Kidney (tissue), 14 donors: ENCODE results near the gene QRICH1. TPM values are rescaled to one million over a fixed set of nuclear protein-coding genes. Genes with fewer than 3 reads are reported as not detected.

Source experiments
- DNase-seq, 5 donors: peaks; one replicate each; pipeline ENCODE4 v3.0.0-alpha.2; 2013 to 2020
- FAIRE-seq: peaks from 2 replicates; lab custom pipeline; 2012; peaks lifted over from hg19 to GRCh38; lab: Jason Lieb, UNC
- H3K27ac ChIP-seq, 2 donors: one replicate each; pipeline ENCODE4 v1.7.0; 2013; ENCODE audit warnings: low read depth in 2 of 2, low read length in 2 of 2, inconsistent platforms in 1 of 2
- H3K27me3 ChIP-seq: one replicate; pipeline ENCODE4 v1.7.1; 2013; ENCODE audit warnings: low read length, inconsistent platforms; ENCODE audit not compliant: control insufficient read depth, insufficient read depth
- H3K36me3 ChIP-seq, 3 donors: one replicate each; pipeline versions ENCODE4 v1.7.0 to v1.7.1; 2013; ENCODE audit warnings: low read length in 3 of 3, control low read depth in 1 of 3, inconsistent platforms in 1 of 3; ENCODE audit not compliant: insufficient read depth in 3 of 3, control insufficient read depth in 2 of 3
- H3K4me1 ChIP-seq, 3 donors: one replicate each; pipeline versions ENCODE4 v1.7.0 to v1.7.1; 2013; ENCODE audit warnings: low read length in 3 of 3, inconsistent platforms in 1 of 3, low read depth in 1 of 3; ENCODE audit not compliant: control insufficient read depth in 2 of 3, insufficient read depth in 2 of 3
- H3K4me3 ChIP-seq, 3 donors: one replicate each; pipeline versions ENCODE4 v1.7.0 to v1.8.1; 2013; ENCODE audit warnings: low read length in 3 of 3, control low read depth in 1 of 3, inconsistent platforms in 1 of 3
- H3K9ac ChIP-seq, 3 donors: one replicate each; pipeline versions ENCODE4 v1.7.0 to v1.7.1; 2013; ENCODE audit warnings: low read length in 3 of 3, control low read depth in 1 of 3, inconsistent platforms in 1 of 3
- H3K9me3 ChIP-seq, 3 donors: one replicate each; pipeline versions ENCODE4 v1.7.0 to v1.7.1; 2013; ENCODE audit warnings: low read length in 3 of 3, control low read depth in 1 of 3, inconsistent platforms in 1 of 3; ENCODE audit not compliant: control insufficient read depth in 2 of 3, insufficient read depth in 1 of 3
- intact Hi-C: fragments of 100-400 bp; cut with DNase I; formaldehyde crosslinking; loops from one replicate; pipeline ENCODE4 v1.11.1; 2022
- polyA plus RNA-seq: library from polyadenylated mRNA; stranded (reverse); fragments of 350-450 nt; fragmentation: Illumina TruSeq; extraction: RNeasy Lipid Tissue Mini Kit (QIAGEN cat#74804); gene quantifications from one replicate; pipeline ENCODE4 v1.2.3, GENCODE V29; 2014; ENCODE audit warnings: low read depth, low replicate concordance; ENCODE audit not compliant: insufficient read depth
- total RNA-seq: library from RNA; stranded (reverse); fragmentation: NEBNext Ultra II Directional; extraction: Animal tissue kit (Norgen Biotek cat#: 25700); gene quantifications from one replicate; pipeline ENCODE4 v1.2.1, GENCODE V29; 2021
- TF ChIP-seq, protein P1 (sequence below): IDR thresholded peaks from 3 replicates; pipeline ENCODE4 v1.5.1; 2012; ENCODE audit warnings: mild to moderate bottlenecking, moderate library complexity, borderline replicate concordance; ENCODE audit not compliant: insufficient read depth; ENCODE audit errors: extremely low read depth
- donor health status: control.
- donor health status: control.
- donor health status: control.
- donor health status: control.
- donor health status: control.
- donor health status: DM: yes; HTN: yes; CAD: no.
- donor health status: Normal renal cell carcinoma (clear cell type).

Gene QRICH1
- total and polyA plus RNA-seq, 2 donors from 2014 or later: 23.0 to 92.1 TPM

DNA sequence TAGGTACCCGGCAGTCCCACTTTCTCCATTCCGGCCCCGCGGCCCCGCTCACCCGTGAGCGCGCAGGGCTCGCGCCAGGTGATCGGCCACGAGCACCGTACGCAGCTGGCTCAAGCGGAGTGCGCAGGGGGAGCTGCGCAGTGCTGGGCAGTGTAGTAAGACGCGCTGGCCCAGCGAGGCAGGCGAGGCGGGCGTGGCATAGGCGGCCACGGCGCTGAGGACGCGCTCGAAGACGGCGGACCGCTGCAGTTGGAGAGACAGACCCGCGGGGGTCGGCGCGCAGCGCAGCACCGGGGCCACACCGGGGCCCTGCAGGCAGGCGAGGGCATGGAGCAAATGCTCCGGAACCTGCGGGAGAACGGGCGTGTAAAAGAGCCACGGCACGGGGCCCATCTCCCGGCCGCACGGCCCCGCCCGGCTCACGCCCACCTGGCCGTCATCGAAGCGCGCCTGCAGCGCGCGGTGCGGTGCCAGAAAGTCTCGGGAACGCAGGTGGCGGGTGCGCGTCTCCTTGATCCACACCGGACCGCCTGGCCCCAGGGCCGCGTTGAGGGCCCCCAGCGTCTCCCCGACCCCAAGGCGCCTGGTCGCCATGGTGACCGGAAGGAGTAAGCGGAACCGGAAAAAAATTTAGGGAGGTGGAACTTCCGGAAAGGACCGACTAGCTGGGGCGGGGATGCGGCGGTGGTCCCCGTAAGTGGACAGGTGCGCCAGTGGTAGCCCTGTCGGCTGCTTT, 75.7 kb downstream of the QRICH1 start, which contains the start of gene DALRD3:
Gene DALRD3, minus strand, starts transcription at position 610 of the 736 bp plus-strand sequence. Its CDS starts 16 bp downstream, at position 594.
- no peaks in the 10 kb centered on the region for H3K9me3 ChIP-seq
- peak within 1 kb of the TSS; percentile 44 to 64 (median 63) for H3K9ac ChIP-seq
- FAIRE-seq (no peak), DNase-seq (peak; percentile 72 to 91 (median 85))
- H3K4me1 ChIP-seq: peaks cover 0 to 27% (median 7%) of the 10 kb centered on the region in 3 donors
- H3K36me3 ChIP-seq: peaks cover 1 to 23% (median 17%) of the 10 kb centered on the region in 3 donors
- intact Hi-C loops: no loop called here
- peak within 1 kb of the TSS; percentile 68 to 81 (median 78) for H3K4me3 ChIP-seq
- no peaks in the 10 kb centered on the region for H3K27me3 ChIP-seq
- TF ChIP-seq, protein P1, sequence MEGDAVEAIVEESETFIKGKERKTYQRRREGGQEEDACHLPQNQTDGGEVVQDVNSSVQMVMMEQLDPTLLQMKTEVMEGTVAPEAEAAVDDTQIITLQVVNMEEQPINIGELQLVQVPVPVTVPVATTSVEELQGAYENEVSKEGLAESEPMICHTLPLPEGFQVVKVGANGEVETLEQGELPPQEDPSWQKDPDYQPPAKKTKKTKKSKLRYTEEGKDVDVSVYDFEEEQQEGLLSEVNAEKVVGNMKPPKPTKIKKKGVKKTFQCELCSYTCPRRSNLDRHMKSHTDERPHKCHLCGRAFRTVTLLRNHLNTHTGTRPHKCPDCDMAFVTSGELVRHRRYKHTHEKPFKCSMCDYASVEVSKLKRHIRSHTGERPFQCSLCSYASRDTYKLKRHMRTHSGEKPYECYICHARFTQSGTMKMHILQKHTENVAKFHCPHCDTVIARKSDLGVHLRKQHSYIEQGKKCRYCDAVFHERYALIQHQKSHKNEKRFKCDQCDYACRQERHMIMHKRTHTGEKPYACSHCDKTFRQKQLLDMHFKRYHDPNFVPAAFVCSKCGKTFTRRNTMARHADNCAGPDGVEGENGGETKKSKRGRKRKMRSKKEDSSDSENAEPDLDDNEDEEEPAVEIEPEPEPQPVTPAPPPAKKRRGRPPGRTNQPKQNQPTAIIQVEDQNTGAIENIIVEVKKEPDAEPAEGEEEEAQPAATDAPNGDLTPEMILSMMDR: no peak
- H3K27ac ChIP-seq: peak within 1 kb of the TSS; percentile 57 to 63

DNA sequence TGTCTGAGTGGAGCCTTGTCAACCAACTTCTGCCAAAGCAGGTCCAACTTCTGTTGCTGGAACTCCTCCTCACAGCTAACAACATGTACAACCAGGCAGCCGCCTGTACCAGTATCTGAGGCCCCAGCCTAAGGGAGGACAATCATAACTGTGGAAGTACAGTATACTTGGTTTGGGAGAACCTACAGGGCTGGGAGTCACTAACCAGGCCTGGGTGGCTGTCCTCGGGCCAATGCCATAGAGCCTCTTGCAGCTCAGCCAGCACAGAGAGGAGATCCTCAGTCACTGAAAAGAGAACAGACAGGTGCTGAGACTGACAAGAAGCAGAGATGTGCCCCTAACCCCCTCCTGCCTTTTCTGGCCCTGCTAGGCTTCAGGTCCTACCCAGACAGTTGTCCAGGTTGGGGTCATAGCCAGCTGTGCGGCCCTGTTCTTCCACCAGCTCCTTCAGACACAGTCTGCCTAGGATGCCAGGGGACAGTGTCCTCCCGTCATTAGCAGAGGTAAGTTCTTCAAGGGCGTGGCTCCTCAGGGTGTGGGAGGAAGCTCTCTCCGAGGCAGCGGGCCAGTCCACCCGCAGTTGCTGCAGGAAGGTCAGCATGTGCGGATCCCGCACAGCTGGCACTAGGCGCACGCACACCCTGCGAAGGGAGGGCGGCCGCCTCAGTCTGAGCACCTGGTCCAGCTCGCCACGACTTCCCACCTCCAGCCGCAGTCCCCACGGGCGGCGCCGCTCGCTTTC, 76.5 kb downstream of the QRICH1 start:
- TF ChIP-seq, protein P1: no peak
- Histone ChIP-seq H3K9me3 (no peaks in the 10 kb centered on the region), H3K4me1 (peaks cover 0 to 20% (median 7%) of the 10 kb centered on the region in 3 donors), H3K4me3 (peak overlapping the region; percentile 44 to 81 (median 78)), H3K27me3 (no peaks in the 10 kb centered on the region), H3K27ac (peak overlapping the region in 1 of 2 donors; percentile 57), H3K36me3 (peaks cover 0 to 27% (median 20%) of the 10 kb centered on the region in 3 donors), H3K9ac (peak overlapping the region in 1 of 3 donors; percentile 63)
- intact Hi-C loops: no loop called here
- FAIRE-seq (no peak), DNase-seq (peak in 2 of 5 donors; percentile 30 to 63)

DNA sequence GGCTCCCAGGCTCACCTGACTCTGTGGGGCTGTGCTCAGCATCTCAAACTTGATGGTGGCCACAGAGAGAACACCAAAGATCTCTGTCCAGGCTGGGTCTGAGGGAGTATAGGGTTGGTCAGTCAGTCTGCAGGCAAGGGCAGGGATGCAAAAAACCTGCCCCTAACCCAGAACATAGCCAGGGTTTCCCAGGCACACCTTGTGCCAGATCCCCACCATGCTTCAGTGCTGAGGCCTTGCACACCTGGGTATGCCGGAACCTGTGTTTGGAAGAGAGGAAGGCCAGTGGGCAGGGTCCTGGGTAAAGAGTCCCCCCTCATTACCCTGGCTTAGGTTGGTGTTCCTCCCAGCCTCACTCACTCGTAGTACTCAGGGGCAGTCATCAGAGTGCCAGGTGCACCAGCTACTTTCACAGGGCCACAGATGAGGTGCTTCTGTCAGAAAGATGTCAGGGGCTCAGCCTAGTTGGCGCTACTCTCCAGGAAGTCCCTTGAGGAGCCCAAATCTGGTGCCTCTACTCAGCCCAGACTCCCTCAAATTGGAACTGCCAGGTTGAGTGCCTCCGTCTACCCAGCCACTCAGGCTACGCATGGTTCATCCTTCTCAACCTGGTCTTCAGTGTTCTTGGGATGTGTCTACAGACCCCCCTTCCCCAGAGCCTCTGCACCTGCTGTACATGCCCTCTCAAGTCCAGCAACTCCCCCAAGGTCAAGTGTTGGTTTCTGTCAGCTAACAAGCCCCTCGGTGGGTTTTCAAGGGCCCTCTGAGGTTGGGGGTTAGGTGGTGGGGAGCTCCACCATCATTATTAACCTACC, 77.2 kb downstream of the QRICH1 start:
- intact Hi-C loops: no loop called here
- Histone ChIP-seq H3K9ac (no peak overlapping the region), H3K36me3 (peaks cover 0 to 31% (median 20%) of the 10 kb centered on the region in 3 donors), H3K4me3 (peak overlapping the region in 1 of 3 donors; percentile 81), H3K9me3 (no peaks in the 10 kb centered on the region), H3K27ac (no peak overlapping the region), H3K4me1 (peaks cover 0 to 19% (median 7%) of the 10 kb centered on the region in 3 donors), H3K27me3 (no peaks in the 10 kb centered on the region)
- peak in 1 of 5 donors; percentile 48 for DNase-seq
- TF ChIP-seq, protein P1: no peak
- no peak for FAIRE-seq
